Measurements from ENCODE around the gene VEGFD. TPM values are rescaled to one million over a fixed set of nuclear protein-coding genes. Genes with fewer than 3 reads are reported as not detected.

VEGFD gene
- total RNA-seq, 1 donor from 2014 or later = 20.5 TPM

DNA sequence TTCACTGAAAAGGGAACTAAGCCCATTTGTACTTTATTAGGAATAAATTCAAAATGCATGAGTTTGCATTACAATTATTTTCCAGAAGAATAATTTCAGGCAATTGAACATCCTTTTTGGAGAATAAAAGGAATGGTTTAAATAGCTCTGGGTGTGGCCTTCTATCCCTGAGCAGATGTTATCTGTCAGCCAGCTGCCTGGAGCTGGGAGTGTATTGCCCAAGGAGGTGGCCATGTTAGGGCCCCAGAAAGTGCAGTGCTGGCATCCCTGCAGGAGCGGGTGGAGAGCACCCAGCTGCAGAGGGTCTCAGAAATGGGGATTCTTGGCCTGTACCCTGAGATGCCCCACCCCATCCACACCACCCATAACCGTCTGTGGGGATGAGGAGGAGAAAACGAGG, 21.6 kb upstream of the VEGFD start:
- Mint-ChIP-seq H3K27ac (no peak overlapping the region), H3K27me3 (no peaks in the 10 kb centered on the region), H3K4me3 (no peak overlapping the region), H3K9me3 (no peaks in the 10 kb centered on the region), H3K36me3 (peaks cover 12% of the 10 kb centered on the region), H3K4me1 (ENCODE audit: unreplicated experiment) (peaks cover 20% of the 10 kb centered on the region)
- no peak for DNase-seq (ENCODE audit: extremely low spot score, unreplicated experiment)
- TF ChIP-seq, protein P1, sequence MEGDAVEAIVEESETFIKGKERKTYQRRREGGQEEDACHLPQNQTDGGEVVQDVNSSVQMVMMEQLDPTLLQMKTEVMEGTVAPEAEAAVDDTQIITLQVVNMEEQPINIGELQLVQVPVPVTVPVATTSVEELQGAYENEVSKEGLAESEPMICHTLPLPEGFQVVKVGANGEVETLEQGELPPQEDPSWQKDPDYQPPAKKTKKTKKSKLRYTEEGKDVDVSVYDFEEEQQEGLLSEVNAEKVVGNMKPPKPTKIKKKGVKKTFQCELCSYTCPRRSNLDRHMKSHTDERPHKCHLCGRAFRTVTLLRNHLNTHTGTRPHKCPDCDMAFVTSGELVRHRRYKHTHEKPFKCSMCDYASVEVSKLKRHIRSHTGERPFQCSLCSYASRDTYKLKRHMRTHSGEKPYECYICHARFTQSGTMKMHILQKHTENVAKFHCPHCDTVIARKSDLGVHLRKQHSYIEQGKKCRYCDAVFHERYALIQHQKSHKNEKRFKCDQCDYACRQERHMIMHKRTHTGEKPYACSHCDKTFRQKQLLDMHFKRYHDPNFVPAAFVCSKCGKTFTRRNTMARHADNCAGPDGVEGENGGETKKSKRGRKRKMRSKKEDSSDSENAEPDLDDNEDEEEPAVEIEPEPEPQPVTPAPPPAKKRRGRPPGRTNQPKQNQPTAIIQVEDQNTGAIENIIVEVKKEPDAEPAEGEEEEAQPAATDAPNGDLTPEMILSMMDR (conservative IDR thresholded peaks at IDR 0.05) = no peak

DNA sequence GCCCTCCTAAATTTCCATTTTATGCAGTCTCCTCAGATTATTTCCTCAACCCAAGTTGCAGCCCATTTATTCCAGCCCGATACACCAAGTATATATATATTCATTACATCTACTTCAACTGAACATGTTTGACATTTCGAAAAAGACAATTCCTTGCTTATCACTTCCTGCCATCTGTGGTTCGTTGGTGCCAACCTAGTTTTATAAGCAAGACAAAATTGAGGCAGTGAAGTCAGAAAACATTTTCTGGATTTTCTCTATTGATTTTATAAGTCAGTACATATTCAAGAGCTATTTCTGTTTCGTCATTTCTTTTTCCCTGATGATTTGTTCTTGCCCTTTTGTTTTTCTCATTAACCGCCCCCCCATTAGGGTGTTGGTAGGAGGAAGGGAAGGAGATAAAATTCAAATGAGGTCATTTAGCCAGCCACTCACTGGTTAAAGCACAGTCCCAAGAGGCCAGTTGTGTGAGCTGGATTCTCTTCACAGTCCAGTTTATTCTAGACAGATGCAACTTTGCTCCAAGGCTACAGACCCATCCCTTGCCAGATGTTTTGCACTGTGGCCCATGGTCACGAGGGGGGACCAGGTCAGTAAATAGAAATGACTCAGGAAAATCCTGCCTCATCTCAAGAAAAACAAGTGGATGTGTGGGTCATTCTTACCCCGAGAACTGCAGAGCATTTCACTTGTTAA, 20.3 kb upstream of the VEGFD start:
- no peak for DNase-seq (ENCODE audit: extremely low spot score, unreplicated experiment)
- Mint-ChIP-seq H3K4me3 (no peak overlapping the region), H3K4me1 (ENCODE audit: unreplicated experiment) (peaks cover 17% of the 10 kb centered on the region), H3K27me3 (no peaks in the 10 kb centered on the region), H3K27ac (no peak overlapping the region), H3K36me3 (peaks cover 7% of the 10 kb centered on the region), H3K9me3 (peaks cover 6% of the 10 kb centered on the region)
- TF ChIP-seq, protein P1 (conservative IDR thresholded peaks at IDR 0.05) = no peak

DNA sequence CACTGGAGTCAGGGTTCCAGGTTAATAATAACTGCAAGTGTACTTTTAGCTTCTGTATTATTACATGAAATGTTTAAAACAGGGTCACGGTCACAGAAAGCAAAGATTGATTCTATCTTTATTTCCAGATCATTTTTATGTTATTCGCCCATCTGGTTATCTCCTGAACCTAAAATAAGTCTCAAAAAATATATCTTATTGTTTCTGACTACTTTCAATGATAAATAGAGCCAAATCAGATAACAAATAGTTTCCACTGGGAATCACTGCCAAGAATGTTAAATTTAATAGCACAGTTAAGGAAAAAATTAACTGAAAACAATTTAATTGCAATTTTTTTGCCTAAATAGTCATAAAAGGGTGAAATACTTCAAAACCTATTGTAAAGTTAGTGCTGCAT, 17.2 kb upstream of the VEGFD start:
- H3K27me3 Mint-ChIP-seq = no peaks in the 10 kb centered on the region
- no peak for DNase-seq (ENCODE audit: extremely low spot score, unreplicated experiment)
- H3K36me3 Mint-ChIP-seq = peaks cover 4% of the 10 kb centered on the region
- H3K4me1 Mint-ChIP-seq (ENCODE audit: unreplicated experiment) = peaks cover 17% of the 10 kb centered on the region
- TF ChIP-seq, protein P1 (conservative IDR thresholded peaks at IDR 0.05) = no peak
- peaks cover 6% of the 10 kb centered on the region for H3K9me3 Mint-ChIP-seq
- H3K4me3 Mint-ChIP-seq = no peak overlapping the region
- no peak overlapping the region for H3K27ac Mint-ChIP-seq

DNA sequence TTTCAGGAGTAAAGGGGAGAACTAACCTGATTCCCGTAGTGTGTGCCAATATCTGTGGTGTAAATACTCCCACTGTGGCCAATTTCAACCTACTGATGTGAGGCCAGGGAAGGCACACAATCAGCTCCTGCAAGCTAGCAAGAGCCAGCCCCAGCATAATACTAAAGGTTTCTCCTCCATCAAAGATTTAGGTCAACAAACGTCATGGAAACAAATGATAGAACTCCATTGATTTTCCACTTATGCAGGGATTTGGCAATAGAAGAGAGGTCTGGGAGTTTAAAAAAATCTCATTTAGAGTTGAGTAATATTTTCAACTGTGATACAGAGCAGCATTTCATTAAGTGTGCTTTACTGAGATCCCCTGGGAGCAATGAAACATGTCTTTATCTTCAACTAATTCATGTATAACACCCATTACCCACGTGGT, 15.8 kb upstream of the VEGFD start:
- TF ChIP-seq, protein P1 (conservative IDR thresholded peaks at IDR 0.05) = no peak
- Mint-ChIP-seq H3K4me1 (ENCODE audit: unreplicated experiment) (peaks cover 14% of the 10 kb centered on the region), H3K27ac (no peak overlapping the region), H3K4me3 (no peak overlapping the region), H3K9me3 (peaks cover 6% of the 10 kb centered on the region), H3K36me3 (peaks cover 4% of the 10 kb centered on the region), H3K27me3 (no peaks in the 10 kb centered on the region)
- no peak for DNase-seq (ENCODE audit: extremely low spot score, unreplicated experiment)

DNA sequence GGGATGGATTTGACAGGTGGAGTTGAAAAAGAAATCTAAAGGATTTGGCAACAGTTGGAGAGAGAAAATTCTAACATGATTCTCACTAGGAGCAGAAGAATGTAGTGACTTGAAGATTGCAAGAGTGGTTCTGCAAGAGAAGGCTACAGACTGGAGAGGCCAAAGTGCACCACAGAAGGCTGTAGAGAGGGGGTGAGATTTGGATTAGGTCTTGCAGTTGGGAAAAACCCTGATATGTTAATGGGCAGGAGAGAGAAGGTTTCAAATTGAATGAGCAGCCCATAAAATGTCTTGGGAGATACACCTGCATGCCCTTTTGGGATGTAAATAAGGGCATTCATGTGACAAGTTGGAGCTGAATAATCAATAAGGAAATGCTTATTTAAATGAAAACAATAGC, 14.7 kb upstream of the VEGFD start:
- Mint-ChIP-seq H3K4me1 (ENCODE audit: unreplicated experiment) (peaks cover 7% of the 10 kb centered on the region), H3K9me3 (peaks cover 6% of the 10 kb centered on the region), H3K27me3 (no peaks in the 10 kb centered on the region), H3K27ac (no peak overlapping the region), H3K36me3 (peaks cover 4% of the 10 kb centered on the region), H3K4me3 (no peak overlapping the region)
- no peak for DNase-seq (ENCODE audit: extremely low spot score, unreplicated experiment)
- TF ChIP-seq, protein P1 (conservative IDR thresholded peaks at IDR 0.05) = no peak

Data from type B pancreatic cell (in vitro differentiated cells).